Peyer's patch (tissue), 4 donors: ENCODE measurements around the gene PAIP1.
"Not testable (repeated sequence)": the region's sequence is repeated elsewhere in the genome, so short reads cannot be mapped to it uniquely, and the experiment has no call there.

Experiments used
- POLR2A ChIP-seq, 2 donors: fragments of 450-650 bp; IDR thresholded peaks; one replicate each; pipeline ENCODE4 v1.5.1; 2017; ENCODE audit warnings: antibody characterized with exemption in 2 of 2, mild to moderate bottlenecking in 2 of 2, moderate library complexity in 2 of 2
- TF ChIP-seq, protein P1 (sequence below), 6 experiments: fragments of 450-650 bp in 4 of 6; fragments of 200-600 bp in 2 of 6; sonication (generic) in 1 of 6; IDR thresholded peaks; one replicate each; pipeline ENCODE4 v1.5.1; 2017 to 2019; ENCODE audit warnings: antibody characterized with exemption in 6 of 6, mild to moderate bottlenecking in 3 of 6, moderate library complexity in 1 of 6

DNA sequence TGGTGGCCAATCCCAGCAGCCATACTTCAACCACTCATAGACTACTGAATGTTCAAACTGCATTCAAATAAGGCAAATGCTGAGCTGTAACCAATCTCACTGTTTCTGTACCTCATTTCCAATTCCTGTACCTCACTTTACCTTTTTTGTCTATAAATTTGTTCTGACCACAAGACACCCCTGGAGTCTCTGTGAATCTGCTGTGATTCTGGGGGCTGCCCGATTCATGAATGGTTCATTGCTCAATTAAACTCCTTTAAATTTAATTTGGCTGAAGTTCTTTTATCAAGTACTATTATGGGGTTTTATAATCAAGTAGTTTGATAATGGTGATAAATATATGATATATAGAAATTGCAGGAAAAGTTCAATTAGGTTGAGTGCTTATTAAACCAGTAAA, 42.0 kb upstream of the PAIP1 start:
- TF ChIP-seq POLR2A (IDR thresholded peaks at IDR 0.05): not testable (repeated sequence)
- TF ChIP-seq, protein P1, sequence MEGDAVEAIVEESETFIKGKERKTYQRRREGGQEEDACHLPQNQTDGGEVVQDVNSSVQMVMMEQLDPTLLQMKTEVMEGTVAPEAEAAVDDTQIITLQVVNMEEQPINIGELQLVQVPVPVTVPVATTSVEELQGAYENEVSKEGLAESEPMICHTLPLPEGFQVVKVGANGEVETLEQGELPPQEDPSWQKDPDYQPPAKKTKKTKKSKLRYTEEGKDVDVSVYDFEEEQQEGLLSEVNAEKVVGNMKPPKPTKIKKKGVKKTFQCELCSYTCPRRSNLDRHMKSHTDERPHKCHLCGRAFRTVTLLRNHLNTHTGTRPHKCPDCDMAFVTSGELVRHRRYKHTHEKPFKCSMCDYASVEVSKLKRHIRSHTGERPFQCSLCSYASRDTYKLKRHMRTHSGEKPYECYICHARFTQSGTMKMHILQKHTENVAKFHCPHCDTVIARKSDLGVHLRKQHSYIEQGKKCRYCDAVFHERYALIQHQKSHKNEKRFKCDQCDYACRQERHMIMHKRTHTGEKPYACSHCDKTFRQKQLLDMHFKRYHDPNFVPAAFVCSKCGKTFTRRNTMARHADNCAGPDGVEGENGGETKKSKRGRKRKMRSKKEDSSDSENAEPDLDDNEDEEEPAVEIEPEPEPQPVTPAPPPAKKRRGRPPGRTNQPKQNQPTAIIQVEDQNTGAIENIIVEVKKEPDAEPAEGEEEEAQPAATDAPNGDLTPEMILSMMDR (IDR thresholded peaks at IDR 0.05): not testable (repeated sequence)
